ENCODE data around the gene SEMA3D.

Gene SEMA3D

DNA sequence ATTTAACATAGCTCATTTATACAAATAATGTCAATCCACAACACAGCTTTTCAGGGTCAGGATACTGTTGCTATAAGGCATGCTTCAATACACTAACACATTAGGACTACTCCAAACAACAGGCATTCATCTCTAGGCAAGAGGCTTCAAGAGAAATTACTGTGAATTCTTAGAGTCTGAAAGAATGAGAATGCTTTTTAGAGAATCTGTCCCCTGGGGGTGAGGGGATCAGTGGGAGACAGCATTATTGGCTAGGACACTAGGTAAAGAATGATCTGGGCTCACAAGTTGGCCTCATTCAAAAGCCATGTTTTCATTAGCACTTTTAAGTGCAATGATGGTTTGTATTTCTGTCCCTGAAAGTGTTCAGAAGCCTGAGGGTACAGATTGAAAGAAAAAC is 132.6 kb downstream of the SEMA3D start:
- DNase-seq (ENCODE audit: low read depth), result no peak
- TF ChIP-seq, protein P1, sequence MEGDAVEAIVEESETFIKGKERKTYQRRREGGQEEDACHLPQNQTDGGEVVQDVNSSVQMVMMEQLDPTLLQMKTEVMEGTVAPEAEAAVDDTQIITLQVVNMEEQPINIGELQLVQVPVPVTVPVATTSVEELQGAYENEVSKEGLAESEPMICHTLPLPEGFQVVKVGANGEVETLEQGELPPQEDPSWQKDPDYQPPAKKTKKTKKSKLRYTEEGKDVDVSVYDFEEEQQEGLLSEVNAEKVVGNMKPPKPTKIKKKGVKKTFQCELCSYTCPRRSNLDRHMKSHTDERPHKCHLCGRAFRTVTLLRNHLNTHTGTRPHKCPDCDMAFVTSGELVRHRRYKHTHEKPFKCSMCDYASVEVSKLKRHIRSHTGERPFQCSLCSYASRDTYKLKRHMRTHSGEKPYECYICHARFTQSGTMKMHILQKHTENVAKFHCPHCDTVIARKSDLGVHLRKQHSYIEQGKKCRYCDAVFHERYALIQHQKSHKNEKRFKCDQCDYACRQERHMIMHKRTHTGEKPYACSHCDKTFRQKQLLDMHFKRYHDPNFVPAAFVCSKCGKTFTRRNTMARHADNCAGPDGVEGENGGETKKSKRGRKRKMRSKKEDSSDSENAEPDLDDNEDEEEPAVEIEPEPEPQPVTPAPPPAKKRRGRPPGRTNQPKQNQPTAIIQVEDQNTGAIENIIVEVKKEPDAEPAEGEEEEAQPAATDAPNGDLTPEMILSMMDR (IDR thresholded peaks at IDR 0.05; ENCODE audit: insufficient read depth, low read depth, low read length, missing control alignments), result no peak
- no peak overlapping the region for H3K4me3 ChIP-seq (ENCODE audit: low read length)

DNA sequence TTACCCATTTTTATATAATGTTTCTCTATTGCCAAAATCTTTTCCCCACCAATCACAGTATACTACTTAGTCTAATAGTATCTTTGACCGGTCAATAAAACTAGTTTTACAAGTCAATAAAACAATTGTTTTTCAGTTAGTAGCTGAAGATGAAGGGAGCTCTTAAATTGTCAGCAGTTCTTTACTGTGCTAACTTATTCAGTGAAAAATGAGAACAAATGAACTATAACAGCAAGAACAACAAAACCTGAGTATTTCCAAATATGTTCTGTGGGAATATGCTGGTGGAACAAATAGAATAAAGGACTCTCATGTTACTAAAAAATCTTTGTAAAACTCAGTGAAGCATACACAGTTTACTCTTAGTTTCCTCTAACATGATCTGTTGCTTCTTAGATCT is 134.0 kb downstream of the SEMA3D start:
- DNase-seq (ENCODE audit: low read depth), result no peak
- TF ChIP-seq, protein P1 (IDR thresholded peaks at IDR 0.05; ENCODE audit: insufficient read depth, low read depth, low read length, missing control alignments), result no peak
- H3K4me3 ChIP-seq (ENCODE audit: low read length), result no peak overlapping the region

DNA sequence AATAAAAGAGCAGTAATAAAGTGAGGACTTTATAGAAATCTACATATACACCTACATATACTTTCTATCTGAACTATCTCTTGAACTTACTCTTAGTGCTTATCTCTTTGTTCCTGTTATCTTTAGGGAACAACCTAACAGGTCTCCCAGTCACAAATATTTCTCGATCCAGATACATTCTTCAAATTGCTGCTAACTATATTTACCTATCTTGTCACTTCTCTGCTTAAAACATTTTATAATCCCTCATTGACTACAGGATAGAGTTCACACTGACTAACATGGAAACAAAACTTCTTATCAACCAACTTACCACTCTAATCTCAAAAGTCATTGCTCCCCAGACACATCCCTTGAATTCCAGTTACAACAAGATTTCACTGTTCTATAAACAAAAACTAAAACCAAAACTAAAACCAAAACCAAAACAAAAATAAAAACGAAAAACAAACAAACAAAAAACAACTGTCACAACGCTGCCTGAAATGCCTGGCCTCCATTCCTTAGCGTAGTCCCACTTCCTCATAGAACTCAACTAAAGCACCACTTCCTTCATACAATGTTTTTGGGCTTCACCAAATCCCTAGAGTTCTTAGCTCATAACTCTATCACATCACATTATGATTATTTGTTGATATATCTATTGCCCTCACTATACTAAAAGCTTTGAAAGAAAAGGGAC is 134.7 kb downstream of the SEMA3D start:
- TF ChIP-seq, protein P1 (IDR thresholded peaks at IDR 0.05; ENCODE audit: insufficient read depth, low read depth, low read length, missing control alignments), result no peak
- no peak for DNase-seq (ENCODE audit: low read depth)
- no peak overlapping the region for H3K4me3 ChIP-seq (ENCODE audit: low read length)

DNA sequence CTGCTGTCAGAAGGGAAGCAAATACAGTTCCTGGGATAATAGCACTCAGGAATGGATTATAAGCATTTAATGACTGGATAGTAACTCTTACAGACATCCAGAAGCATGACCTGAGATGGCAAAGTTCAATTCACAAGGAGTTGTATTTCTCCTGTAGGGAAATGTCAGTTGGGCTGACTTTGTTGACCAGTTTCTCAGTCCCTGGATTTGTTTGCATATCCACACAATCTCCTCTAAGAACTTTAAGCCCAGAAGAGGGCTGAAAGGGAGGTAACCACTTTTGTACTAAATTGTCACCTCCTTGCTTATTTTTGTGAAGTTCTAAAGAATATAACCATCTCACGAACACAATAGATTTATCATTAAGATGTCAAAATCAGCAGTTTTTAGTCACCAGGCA is 140.3 kb downstream of the SEMA3D start:
- no peak for DNase-seq (ENCODE audit: low read depth)
- TF ChIP-seq, protein P1 (IDR thresholded peaks at IDR 0.05; ENCODE audit: insufficient read depth, low read depth, low read length, missing control alignments), result no peak
- no peak overlapping the region for H3K4me3 ChIP-seq (ENCODE audit: low read length)

DNA sequence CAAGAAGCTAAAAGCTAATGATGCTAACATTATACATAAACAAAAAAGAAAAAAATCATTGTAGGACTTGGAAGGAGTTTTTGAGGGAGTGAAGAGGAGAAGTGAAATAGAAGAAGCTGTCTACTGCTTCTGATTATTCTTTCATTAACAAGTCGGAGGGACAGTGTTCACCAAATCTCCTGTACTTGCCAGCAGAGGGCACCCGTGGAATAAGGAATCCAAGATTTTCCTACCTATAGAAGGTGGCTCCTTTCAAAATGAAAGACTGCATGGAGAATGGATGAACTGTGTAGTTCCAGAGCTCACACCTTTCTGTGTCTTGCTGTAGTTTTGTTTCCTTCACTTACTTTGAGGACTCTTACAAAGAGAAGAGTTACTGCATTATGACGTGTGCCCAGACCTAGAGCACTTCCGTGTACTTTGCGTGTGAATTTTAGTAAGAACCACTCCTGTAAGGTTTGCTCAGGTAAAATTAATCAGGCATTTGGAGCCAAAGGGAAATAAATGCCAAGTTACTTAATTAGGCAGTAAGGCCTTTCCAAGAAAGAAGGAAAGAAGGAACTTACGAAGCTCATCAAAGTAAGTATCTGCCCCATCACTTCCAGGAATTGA is 145.1 kb downstream of the SEMA3D start:
- DNase-seq (ENCODE audit: low read depth), result peak; percentile 84
- H3K4me3 ChIP-seq (ENCODE audit: low read length), result no peak overlapping the region
- TF ChIP-seq, protein P1 (IDR thresholded peaks at IDR 0.05; ENCODE audit: insufficient read depth, low read depth, low read length, missing control alignments), result peak; percentile 82

DNA sequence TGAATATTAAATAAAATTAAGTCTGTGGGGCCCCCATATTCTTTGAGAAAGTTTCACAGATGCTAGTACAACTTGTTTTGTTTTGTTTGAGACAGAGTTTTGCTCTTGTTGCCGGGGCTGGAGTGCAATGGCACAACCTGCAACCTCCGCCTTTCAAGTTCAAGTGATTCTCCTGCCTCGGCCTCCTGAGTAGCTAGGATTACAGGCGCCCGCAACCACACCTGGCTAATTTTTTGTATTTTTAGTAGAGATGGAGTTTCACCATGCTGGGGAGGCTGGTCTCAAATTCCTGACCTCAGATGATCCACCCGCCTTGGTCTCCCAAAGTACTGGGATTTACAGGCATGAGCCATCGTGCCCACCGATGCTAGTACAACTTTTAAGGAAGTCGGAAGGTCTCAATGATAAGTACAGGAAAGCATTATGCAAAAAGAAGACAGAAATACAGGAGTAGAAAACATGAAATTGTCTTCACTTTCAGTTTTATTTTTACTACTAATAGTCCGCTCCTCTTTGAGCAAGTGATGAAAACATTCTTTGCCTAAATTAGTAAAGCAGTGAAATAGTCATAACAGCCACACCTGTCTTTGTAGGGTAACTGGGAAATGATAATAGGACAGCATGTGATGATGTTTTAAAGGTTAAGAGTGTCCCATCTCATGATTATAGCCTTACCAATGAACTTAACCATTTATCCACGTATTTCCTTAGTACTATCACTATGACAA is 147.5 kb downstream of the SEMA3D start:
- H3K4me3 ChIP-seq (ENCODE audit: low read length), result no peak overlapping the region
- TF ChIP-seq, protein P1 (IDR thresholded peaks at IDR 0.05; ENCODE audit: insufficient read depth, low read depth, low read length, missing control alignments), result no peak
- no peak for DNase-seq (ENCODE audit: low read depth)
